ENCODE data around the gene OTX1. TPM values are rescaled to one million over a fixed set of nuclear protein-coding genes. Genes with fewer than 3 reads are reported as not detected.

The OTX1 gene
- total RNA-seq, 2 donors from 2014 or later: not detected

- no peak for ATAC-seq
- intact Hi-C loops (cut with DNase I, micrococcal nuclease): no loop called here
- DNase-seq: no peak
Observed at GRCh38 chr2:63092857-63093256, 42.2 kb downstream of the OTX1 start.

GRCh38 chr2:63093502-63093901 lies 42.9 kb downstream of the OTX1 start:
- ATAC-seq (no peak), DNase-seq (no peak)
- intact Hi-C loops (cut with DNase I, micrococcal nuclease): no loop called here

- no peak for ATAC-seq
- no peak for DNase-seq
- intact Hi-C loops (cut with DNase I, micrococcal nuclease): no loop called here
Observed at GRCh38 chr2:63096491-63096890, 45.9 kb downstream of the OTX1 start.

- intact Hi-C loops (cut with DNase I, micrococcal nuclease): no loop called here
- ATAC-seq: no peak
- no peak for DNase-seq
Observed at GRCh38 chr2:63099032-63099431, 48.4 kb downstream of the OTX1 start.

GRCh38 chr2:63101954-63102353 lies 51.3 kb downstream of the OTX1 start:
- no peak for DNase-seq
- ATAC-seq: no peak
- intact Hi-C loops (cut with DNase I, micrococcal nuclease): no loop called here

GRCh38 chr2:63104482-63104881 lies 53.9 kb downstream of the OTX1 start:
- intact Hi-C loops (cut with DNase I, micrococcal nuclease): no loop called here
- ATAC-seq (no peak), DNase-seq (no peak)

Measured in left colon (tissue), 2 donors.